ENCODE measurements around the gene COL6A3.

GRCh38 chr2:237289139-237289538, 124.8 kb downstream of the COL6A3 start:
- TF ChIP-seq CTCF (IDR thresholded peaks at IDR 0.05) (no peak), EZH2phosphoT487 (IDR thresholded peaks at IDR 0.05) (no peak), EZH2 (IDR thresholded peaks at IDR 0.05) (no peak)

All from neural progenitor cell (in vitro differentiated cells).